Ovary (tissue), 3 donors: ENCODE results near the gene SLC35D3.

ENCODE experiments used
- CTCF ChIP-seq, 3 donors: fragments of 450-650 bp in 2 of 3; fragments of 200-600 bp in 1 of 3; IDR thresholded peaks; one replicate each; pipeline versions ENCODE4 v1.5.1 to v1.8.0; 2016 to 2022; ENCODE audit warnings: antibody characterized with exemption in 3 of 3, mild to moderate bottlenecking in 1 of 3
- EP300 ChIP-seq: sonication (generic); formaldehyde crosslinking; IDR thresholded peaks from one replicate; pipeline ENCODE4 v1.6.1; 2017; ENCODE audit warnings: antibody characterized with exemption
- POLR2A ChIP-seq: fragments of 450-650 bp; IDR thresholded peaks from one replicate; pipeline ENCODE4 v1.6.1; 2017; ENCODE audit warnings: antibody characterized with exemption, mild to moderate bottlenecking, moderate library complexity
- donor health status: DM: no; HTN: no; CAD: no.

DNA sequence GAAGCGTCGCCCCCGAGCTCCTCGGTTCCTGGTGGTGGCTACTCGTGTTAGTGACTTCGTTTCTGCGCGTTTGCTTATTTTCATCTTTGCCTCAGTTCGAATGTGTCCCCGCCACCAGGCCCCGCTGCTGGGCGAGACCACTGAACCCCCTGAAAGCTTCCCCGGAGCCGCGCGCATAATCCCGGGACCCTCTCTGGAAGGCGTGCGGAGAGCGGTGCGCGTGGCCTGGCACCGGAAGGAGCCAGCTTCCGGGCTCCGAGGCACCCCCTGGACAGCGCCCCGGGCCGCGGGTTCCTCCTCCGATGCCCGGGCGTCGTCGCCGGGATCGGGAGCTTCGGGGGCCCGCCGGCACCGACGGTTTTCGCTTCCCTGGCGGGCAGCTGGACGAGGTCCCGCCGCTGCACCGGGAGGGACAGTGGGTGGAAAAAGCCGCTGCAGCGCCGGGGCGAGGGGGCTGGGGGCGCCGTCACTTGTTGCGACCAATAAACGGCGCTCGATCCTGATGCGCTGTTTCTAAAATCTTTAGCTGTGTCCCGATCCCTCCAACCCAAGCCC is 643 bp upstream of the SLC35D3 start:
- TF ChIP-seq POLR2A (no peak), CTCF (IDR thresholded peaks at IDR 0.05) (no peak), EP300 (no peak)
